HepG2 (cell line): ENCODE measurements around the gene CUL4A. TPM values are rescaled to one million over a fixed set of nuclear protein-coding genes. Genes with fewer than 3 reads are reported as not detected.

Experiments used
- ATRX ChIP-seq: sonication (generic); formaldehyde crosslinking; IDR thresholded peaks from 2 replicates; pipeline ENCODE4 v1.4.0; 2020; ENCODE audit warnings: missing genetic modification reagents, borderline replicate concordance
- BCL6 ChIP-seq: IDR thresholded peaks from 2 replicates; pipeline ENCODE4 v1.6.1; 2016; ENCODE audit warnings: missing genetic modification reagents, missing compliant biosample characterization
- EHMT2 ChIP-seq: fragments of 200-600 bp; sonication (generic); IDR thresholded peaks from 2 replicates; pipeline ENCODE4 v1.7.0; 2017; ENCODE audit warnings: antibody characterized with exemption, low read depth, low read length, borderline replicate concordance
- FIP1L1 ChIP-seq: fragments of 200-400 bp; formaldehyde crosslinking; IDR thresholded peaks from 2 replicates; pipeline ENCODE4 v1.6.1; 2018; ENCODE audit warnings: low read depth, mild to moderate bottlenecking, low read length, moderate library complexity, borderline replicate concordance; ENCODE audit not compliant: insufficient read depth
- GATAD2A ChIP-seq: IDR thresholded peaks from 2 replicates; pipeline ENCODE4 v1.6.1; 2016
- HMGA1 ChIP-seq: sonication (generic); formaldehyde crosslinking; conservative IDR thresholded peaks from 2 replicates; pipeline ENCODE4 v1.4.0; 2020; ENCODE audit warnings: missing genetic modification reagents
- HOXD1 ChIP-seq: sonication (generic); formaldehyde crosslinking; IDR thresholded peaks from 2 replicates; pipeline ENCODE4 v1.5.0; 2020; ENCODE audit warnings: missing genetic modification reagents
- JUN ChIP-seq: sonication (generic); formaldehyde crosslinking; IDR thresholded peaks from 2 replicates; pipeline ENCODE4 v1.4.0; 2020; ENCODE audit warnings: mild to moderate bottlenecking, missing genetic modification reagents
- KLF11 ChIP-seq: IDR thresholded peaks from 2 replicates; pipeline ENCODE4 v1.6.1; 2016; ENCODE audit warnings: missing compliant biosample characterization
- MAFG ChIP-seq: sonication (generic); formaldehyde crosslinking; IDR thresholded peaks from 2 replicates; pipeline ENCODE4 v1.5.1; 2020; ENCODE audit warnings: mild to moderate bottlenecking, missing genetic modification reagents
- NCOA1 ChIP-seq: sonication (generic); formaldehyde crosslinking; IDR thresholded peaks from 2 replicates; pipeline ENCODE4 v1.9.0; 2021; ENCODE audit warnings: missing genetic modification reagents
- NFATC3 ChIP-seq: sonication (generic); formaldehyde crosslinking; IDR thresholded peaks from 2 replicates; pipeline ENCODE4 v1.5.1; 2020; ENCODE audit warnings: mild to moderate bottlenecking, missing genetic modification reagents
- POLR2AphosphoS2 ChIP-seq: IDR thresholded peaks from 2 replicates; pipeline ENCODE4 v1.6.1; 2011; ENCODE audit warnings: low read depth, low read length, improper control_type of control experiment
- PTBP1 ChIP-seq: fragments of 200-400 bp; formaldehyde crosslinking; IDR thresholded peaks from 2 replicates; pipeline ENCODE4 v1.6.1; 2018; ENCODE audit warnings: low read length, low read depth; ENCODE audit not compliant: poor library complexity, severe bottlenecking
- ZBTB1 ChIP-seq: sonication (generic); formaldehyde crosslinking; IDR thresholded peaks from 2 replicates; pipeline ENCODE4 v1.4.0; 2020; ENCODE audit warnings: missing genetic modification reagents, borderline replicate concordance
- ZMYM3 ChIP-seq: sonication (generic); formaldehyde crosslinking; IDR thresholded peaks from 2 replicates; pipeline ENCODE4 v1.5.1; 2020; ENCODE audit warnings: mild to moderate bottlenecking, missing genetic modification reagents
- ZNF124 ChIP-seq: sonication (generic); formaldehyde crosslinking; IDR thresholded peaks from 2 replicates; pipeline ENCODE4 v1.4.0; 2020; ENCODE audit warnings: missing genetic modification reagents
- ZNF160 ChIP-seq: sonication (generic); formaldehyde crosslinking; IDR thresholded peaks from 2 replicates; pipeline ENCODE4 v1.8.0; 2022; ENCODE audit warnings: mild to moderate bottlenecking, inconsistent platforms, missing genetic modification reagents
- ZNF17 ChIP-seq: sonication (generic); formaldehyde crosslinking; IDR thresholded peaks from 2 replicates; pipeline ENCODE4 v1.5.0; 2020; ENCODE audit warnings: mild to moderate bottlenecking, missing genetic modification reagents
- ZNF230 ChIP-seq: sonication (generic); formaldehyde crosslinking; IDR thresholded peaks from 2 replicates; pipeline ENCODE4 v1.4.0; 2020; ENCODE audit warnings: mild to moderate bottlenecking, missing genetic modification reagents
- ZNF274 ChIP-seq: sonication (generic); formaldehyde crosslinking; IDR thresholded peaks from 2 replicates; pipeline ENCODE4 v1.5.1; 2020; ENCODE audit warnings: mild to moderate bottlenecking, missing genetic modification reagents
- ZNF350 ChIP-seq: sonication (generic); formaldehyde crosslinking; IDR thresholded peaks from 2 replicates; pipeline ENCODE4 v1.4.0; 2020; ENCODE audit warnings: mild to moderate bottlenecking, low read depth, missing genetic modification reagents, borderline replicate concordance
- ZNF501 ChIP-seq: sonication (generic); formaldehyde crosslinking; IDR thresholded peaks from 2 replicates; pipeline ENCODE4 v1.5.1; 2020; ENCODE audit warnings: mild to moderate bottlenecking, moderate library complexity, missing genetic modification reagents
- ZNF747 ChIP-seq: sonication (generic); formaldehyde crosslinking; IDR thresholded peaks from 2 replicates; pipeline ENCODE4 v1.8.1; 2023; ENCODE audit warnings: missing genetic modification reagents, mild to moderate bottlenecking, borderline replicate concordance
- polyA plus RNA-seq, 8 experiments: library from polyadenylated mRNA; depleted of rRNA in 3 of 8; stranded (reverse) in 7 of 8; unstranded in 1 of 8; fragments of >200 nt; fragmentation: Illumina TruSeq in 4 of 8; extraction: Trizol in 4 of 8; gene quantifications; 2 replicates each; pipeline versions ENCODE4 v1.2.1 to v1.2.3, GENCODE V29; 2011 to 2016; ENCODE audit warnings: low read depth in 4 of 8, missing spikeins in 1 of 8, mixed read lengths in 1 of 8; ENCODE audit not compliant: insufficient read depth in 1 of 8
- total RNA-seq, 5 experiments: library from RNA; depleted of rRNA; stranded (reverse); fragments of >200 nt; fragmentation: Illumina TruSeq; extraction: Trizol; gene quantifications; 2 replicates each; pipeline ENCODE4 v1.2.3, GENCODE V29; 2016; ENCODE audit warnings: low read depth in 1 of 5
- TF ChIP-seq, protein P1 (sequence below): IDR thresholded peaks from 2 replicates; pipeline ENCODE4 v1.6.1; 2016; ENCODE audit warnings: control low read depth
- TF ChIP-seq, protein P2 (sequence below): sonication (generic); formaldehyde crosslinking; IDR thresholded peaks from 2 replicates; pipeline ENCODE4 v1.8.0; 2022; ENCODE audit warnings: missing genetic modification reagents, low read depth, mild to moderate bottlenecking, borderline replicate concordance
- TF ChIP-seq, protein P3 (sequence below), 2 experiments: sonication (generic) in 1 of 2; formaldehyde crosslinking in 1 of 2; IDR thresholded peaks; 2 replicates each; pipeline versions ENCODE4 v1.4.0 to v1.6.1; 2016 to 2020; ENCODE audit warnings: borderline replicate concordance in 1 of 2, low read depth in 1 of 2, mild to moderate bottlenecking in 1 of 2, missing genetic modification reagents in 1 of 2

CUL4A gene
- total and polyA plus RNA-seq, 2 of the 13 experiments (the other 11 are each of a cell fraction or from before 2014, with no cell fraction given): 51.2 to 75.3 TPM

DNA sequence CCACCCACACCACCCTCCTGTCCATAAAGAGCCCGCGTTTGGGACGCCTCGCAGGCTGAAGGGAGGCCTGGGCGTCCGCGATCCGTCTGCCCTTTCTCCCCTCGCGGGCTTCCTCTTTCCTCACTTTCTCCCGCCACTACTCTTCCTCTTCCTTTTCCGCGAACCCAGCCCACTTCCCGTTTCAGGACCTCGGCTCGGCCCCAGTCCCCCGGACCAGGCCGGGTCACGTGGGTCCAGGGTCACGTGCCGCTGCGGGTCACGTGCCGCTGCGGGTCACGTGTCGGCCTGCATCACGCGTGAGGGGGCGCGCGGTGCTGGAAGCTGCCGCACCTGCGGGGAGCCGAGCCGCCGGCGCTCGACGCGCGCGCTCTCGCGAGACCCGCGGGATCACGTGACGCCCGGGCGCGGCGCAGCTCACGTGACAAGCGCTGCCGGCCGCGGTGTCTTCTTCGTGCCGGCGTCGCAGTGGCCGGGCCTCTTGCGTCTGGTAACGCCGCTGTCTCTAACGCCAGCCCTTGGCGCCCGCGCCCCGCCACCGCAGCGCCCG is 87.5 kb downstream of the CUL4A start, which contains the start of gene LAMP1 (continued):
- TF ChIP-seq, protein P1, sequence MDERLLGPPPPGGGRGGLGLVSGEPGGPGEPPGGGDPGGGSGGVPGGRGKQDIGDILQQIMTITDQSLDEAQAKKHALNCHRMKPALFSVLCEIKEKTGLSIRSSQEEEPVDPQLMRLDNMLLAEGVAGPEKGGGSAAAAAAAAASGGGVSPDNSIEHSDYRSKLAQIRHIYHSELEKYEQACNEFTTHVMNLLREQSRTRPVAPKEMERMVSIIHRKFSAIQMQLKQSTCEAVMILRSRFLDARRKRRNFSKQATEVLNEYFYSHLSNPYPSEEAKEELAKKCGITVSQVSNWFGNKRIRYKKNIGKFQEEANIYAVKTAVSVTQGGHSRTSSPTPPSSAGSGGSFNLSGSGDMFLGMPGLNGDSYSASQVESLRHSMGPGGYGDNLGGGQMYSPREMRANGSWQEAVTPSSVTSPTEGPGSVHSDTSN (CRISPR knock-in tag): no peak
- peak; percentile 86 for TF ChIP-seq ZNF124
- peak; percentile 90 for TF ChIP-seq JUN (CRISPR knock-in tag)
- no peak for TF ChIP-seq ATRX (CRISPR knock-in tag)
- no peak for TF ChIP-seq POLR2AphosphoS2
- peak; percentile 97 for TF ChIP-seq ZNF274 (CRISPR knock-in tag)
- TF ChIP-seq NFATC3 (CRISPR knock-in tag): peak; percentile 81; the same call in 1 of the 2 replicates
- peak; percentile 84 for TF ChIP-seq ZNF350 (CRISPR knock-in tag)
- TF ChIP-seq ZNF17 (CRISPR knock-in tag): no peak
- TF ChIP-seq, protein P2, sequence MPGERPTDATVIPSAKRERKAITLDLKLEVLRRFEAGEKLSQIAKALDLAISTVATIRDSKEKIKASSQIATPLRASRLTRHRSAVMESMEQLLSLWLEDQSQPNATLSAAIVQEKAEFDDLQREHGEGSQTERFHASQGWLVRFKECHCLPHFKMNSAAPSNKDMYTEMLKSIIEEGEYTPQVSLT (CRISPR knock-in tag): no peak; the same call in 1 of the 2 replicates
- no peak for TF ChIP-seq HMGA1
- TF ChIP-seq FIP1L1: no peak
- TF ChIP-seq GATAD2A: peak; percentile 81
- TF ChIP-seq, protein P3, sequence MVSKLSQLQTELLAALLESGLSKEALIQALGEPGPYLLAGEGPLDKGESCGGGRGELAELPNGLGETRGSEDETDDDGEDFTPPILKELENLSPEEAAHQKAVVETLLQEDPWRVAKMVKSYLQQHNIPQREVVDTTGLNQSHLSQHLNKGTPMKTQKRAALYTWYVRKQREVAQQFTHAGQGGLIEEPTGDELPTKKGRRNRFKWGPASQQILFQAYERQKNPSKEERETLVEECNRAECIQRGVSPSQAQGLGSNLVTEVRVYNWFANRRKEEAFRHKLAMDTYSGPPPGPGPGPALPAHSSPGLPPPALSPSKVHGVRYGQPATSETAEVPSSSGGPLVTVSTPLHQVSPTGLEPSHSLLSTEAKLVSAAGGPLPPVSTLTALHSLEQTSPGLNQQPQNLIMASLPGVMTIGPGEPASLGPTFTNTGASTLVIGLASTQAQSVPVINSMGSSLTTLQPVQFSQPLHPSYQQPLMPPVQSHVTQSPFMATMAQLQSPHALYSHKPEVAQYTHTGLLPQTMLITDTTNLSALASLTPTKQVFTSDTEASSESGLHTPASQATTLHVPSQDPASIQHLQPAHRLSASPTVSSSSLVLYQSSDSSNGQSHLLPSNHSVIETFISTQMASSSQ (IDR thresholded peaks at IDR 0.05; ENCODE audit: low read depth): peak; percentile 44; the same call in 1 of the 2 replicates
- TF ChIP-seq, protein P3 (CRISPR knock-in tag; IDR thresholded peaks at IDR 0.05; ENCODE audit: borderline replicate concordance): peak; percentile 92
- no peak for TF ChIP-seq EHMT2
- TF ChIP-seq ZNF230: peak; percentile 79; the same call in 1 of the 2 replicates
- peak; percentile 93; the same call in 1 of the 2 replicates for TF ChIP-seq ZBTB1 (CRISPR knock-in tag)
- TF ChIP-seq BCL6 (CRISPR knock-in tag): peak; percentile 80
- TF ChIP-seq MAFG (CRISPR knock-in tag): no peak
- TF ChIP-seq ZNF501: peak; percentile 92
- TF ChIP-seq ZNF747 (CRISPR knock-in tag): peak; percentile 53; the same call in 1 of the 2 replicates
- TF ChIP-seq PTBP1: no peak
- peak; percentile 84 for TF ChIP-seq ZNF160 (CRISPR knock-in tag)
- peak; percentile 74; the same call in 1 of the 2 replicates for TF ChIP-seq KLF11 (CRISPR knock-in tag)
- TF ChIP-seq ZMYM3 (CRISPR knock-in tag): peak; percentile 60; the same call in 1 of the 2 replicates
- peak; percentile 89 for TF ChIP-seq NCOA1 (CRISPR knock-in tag)
- peak; percentile 94 for TF ChIP-seq HOXD1 (CRISPR knock-in tag)
